GM19025 (cell line): ENCODE measurements around the gene EXOC8.

Experiments used
- ATAC-seq: cut with Tn5 transposase; IDR thresholded peaks from one replicate; pipeline ENCODE4 v1.9.1; 2021; ENCODE audit warnings: mild to moderate bottlenecking, low read depth, moderate library complexity; ENCODE audit not compliant: unreplicated experiment

The EXOC8 gene

DNA sequence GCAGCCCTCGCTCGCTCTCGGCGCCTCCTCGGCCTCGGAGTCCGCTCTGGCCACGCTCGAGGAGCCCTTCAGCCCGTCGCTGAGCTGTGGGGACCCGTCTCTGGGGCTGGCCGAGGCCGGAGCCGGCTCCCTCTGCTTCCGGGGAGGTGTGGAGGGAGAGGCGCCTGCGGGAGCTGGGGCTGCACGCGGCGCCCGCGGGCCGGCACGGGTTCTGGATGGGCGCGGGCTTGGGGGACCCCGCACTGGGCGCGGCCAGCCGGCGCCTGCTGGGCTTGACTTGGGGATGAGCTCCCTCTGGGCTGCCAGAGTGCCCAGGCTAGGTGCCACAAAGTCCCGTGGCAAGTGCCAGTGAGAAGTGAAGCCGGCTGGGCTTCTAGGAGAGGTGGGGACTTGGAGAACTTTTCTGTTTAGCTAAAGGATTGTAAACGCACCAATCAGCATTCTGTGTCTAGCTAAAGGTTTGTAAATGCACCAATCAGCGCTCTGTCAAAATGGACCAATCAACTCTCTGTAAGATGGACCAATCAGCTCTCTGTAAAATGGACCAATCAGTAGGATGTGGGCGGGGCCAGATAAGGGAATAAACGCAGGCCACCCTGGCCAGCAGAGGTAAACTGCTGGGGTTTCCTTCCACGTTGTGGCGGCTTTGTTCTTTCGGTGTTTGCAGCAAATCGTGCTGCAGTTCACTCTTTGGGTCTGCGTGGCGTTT lies 20.2 kb downstream of the EXOC8 start:
- no peak for ATAC-seq

GRCh38 chr1:231315887-231316286 lies 21.8 kb downstream of the EXOC8 start:
- ATAC-seq, result peak; percentile 73

- ATAC-seq, result no peak
Observed at GRCh38 chr1:231313661-231314060, 24.0 kb downstream of the EXOC8 start.

GRCh38 chr1:231312432-231312788 lies 25.2 kb downstream of the EXOC8 start:
- no peak for ATAC-seq

GRCh38 chr1:231311720-231312431 lies 25.8 kb downstream of the EXOC8 start:
- ATAC-seq, result no peak

GRCh38 chr1:231310391-231310934 lies 27.2 kb downstream of the EXOC8 start:
- ATAC-seq, result no peak

DNA sequence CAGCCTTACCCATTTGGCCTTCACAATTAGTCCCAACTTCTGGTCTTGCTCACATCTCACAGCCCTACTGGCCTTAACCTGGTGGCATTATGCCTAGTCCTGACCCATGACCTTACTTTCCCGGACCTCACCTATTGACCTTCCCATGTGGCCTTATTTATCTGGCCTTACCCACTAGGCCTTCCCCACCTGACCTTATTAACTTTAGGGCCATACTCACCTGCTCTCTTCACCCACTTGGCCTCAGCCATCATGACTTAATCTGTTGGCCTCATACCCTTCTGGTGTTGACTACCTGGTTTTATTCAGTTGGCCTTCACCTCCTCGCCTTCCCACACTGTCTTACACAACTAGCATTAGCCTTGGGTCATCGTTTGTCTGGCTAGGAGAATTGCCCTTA lies 35.7 kb downstream of the EXOC8 start:
- no peak for ATAC-seq

- ATAC-seq, result no peak
Observed at GRCh38 chr1:231295938-231296337, 41.7 kb downstream of the EXOC8 start.

GRCh38 chr1:231286603-231287002 lies 51.0 kb downstream of the EXOC8 start:
- no peak for ATAC-seq

DNA sequence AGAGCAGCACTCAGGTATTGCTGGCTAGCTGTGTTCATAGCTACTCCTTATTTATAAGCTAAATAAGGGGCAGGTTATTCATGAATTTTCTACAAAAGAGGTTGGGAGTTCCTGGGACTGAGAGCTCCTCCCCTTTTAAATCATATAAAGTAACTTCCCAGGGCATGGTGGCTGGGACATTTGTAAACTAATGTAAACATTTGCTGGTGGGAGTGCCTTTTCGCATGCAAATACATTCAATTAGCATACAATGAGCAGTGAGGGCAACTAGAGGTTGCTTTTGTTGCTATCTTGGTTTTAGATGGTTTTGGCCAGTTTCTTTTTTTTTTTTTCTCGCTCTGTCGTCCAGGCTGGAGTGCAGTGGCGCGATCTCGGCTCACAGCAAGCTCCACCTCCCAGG lies 53.2 kb downstream of the EXOC8 start:
- ATAC-seq, result no peak
